COLO668 (cell line): ENCODE results near the gene SPEF1.

Experiments used
- DNase-seq: peaks from one replicate; lab custom pipeline; 2025; ENCODE audit not compliant: unreplicated experiment; lab: John Stamatoyannopoulos, UW

SPEF1 gene

DNA sequence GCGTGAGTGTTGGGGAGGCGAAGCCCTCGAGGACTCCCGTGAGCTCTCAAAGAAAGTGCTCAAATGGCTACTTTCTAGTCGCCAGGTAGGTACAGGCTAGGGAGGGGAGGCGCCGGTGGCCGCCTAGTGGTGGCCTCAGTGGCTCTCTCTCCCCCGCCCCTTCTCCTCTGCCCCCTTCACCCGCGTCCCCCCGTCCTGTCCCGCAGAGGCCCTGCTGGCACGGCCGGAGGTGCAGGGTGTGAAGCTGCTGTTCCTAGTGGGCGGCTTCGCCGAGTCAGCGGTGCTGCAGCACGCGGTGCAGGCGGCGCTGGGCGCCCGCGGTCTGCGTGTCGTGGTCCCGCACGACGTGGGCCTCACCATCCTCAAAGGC, 30.0 kb downstream of the SPEF1 start:
- no peak for DNase-seq

DNA sequence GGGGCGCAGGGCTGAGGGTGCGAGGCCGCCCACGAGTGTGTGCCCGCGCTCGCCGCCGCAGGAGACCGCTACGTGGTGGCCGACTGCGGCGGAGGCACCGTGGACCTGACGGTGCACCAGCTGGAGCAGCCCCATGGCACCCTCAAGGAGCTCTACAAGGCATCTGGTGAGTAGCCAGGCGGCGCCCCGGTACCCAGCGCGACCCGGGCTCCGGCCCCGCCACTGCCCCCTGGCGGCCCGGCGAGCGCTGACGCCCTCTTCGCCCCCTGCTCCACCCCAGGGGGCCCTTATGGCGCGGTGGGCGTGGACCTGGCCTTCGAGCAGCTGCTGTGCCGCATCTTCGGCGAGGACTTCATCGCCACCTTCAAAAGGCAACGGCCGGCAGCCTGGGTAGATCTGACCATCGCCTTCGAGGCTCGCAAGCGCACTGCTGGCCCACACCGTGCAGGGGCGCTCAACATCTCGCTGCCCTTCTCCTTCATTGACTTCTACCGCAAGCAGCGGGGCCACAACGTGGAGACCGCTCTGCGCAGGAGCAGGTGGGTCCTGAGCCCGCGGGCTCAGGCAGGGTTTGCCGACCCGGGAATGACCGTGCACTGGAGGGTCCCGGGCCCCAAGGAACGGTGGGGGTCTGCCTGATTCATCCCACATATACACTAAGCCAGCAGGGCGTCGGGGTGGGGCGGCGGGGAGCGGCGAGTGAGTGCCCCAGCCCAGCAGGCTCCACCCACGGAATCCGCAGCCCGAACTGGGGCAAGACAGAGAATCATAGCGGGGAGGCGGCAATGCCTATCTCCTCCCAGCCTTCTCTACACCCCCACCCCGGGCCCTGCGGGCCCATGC, 31.3 kb downstream of the SPEF1 start:
- DNase-seq: peak; percentile 67

DNA sequence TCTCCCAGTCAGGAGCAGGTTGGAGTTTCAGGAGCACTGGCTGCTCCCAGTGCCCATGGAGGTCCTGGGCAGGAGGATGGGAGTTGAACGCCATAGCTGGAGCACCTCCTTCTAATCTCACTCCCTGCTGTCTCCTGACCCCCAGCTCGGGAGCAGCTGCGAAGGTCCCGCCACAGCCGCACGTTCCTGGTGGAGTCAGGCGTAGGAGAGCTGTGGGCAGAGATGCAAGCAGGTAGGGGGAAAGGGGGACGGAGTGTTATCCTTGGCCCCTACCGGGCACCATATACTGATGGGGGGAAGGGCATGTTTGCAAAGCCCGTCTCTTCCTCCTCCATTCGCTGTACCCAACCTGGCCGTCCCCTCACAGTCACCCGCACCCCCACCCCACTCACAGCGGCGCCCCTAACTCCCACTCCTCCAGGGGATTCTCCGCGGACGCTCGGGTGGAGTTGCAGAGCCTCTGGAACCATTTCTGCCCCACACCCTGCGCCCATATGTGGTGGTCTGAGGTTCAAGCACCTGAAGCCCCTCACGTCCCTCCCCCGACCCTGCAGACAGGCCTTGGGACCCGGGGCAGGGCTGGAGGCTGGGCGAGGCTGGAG, 32.1 kb downstream of the SPEF1 start:
- DNase-seq: no peak

DNA sequence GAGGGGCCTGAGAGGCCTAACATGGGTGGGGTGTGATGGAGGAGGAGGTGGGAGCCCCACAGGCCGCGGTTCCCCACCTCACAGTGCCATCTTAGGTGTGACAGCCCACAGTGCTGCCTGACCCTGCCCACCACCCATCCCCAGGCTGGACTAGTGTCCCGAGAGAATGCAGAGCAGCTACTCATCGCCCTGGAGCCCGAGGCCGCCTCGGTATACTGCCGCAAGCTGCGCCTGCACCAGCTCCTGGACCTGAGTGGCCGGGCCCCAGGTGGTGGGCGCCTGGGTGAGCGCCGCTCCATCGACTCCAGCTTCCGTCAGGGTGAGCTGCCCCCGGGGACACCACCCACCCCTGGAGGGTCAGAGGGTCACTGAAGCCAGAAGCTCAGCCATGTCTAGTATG, 33.2 kb downstream of the SPEF1 start:
- no peak for DNase-seq

DNA sequence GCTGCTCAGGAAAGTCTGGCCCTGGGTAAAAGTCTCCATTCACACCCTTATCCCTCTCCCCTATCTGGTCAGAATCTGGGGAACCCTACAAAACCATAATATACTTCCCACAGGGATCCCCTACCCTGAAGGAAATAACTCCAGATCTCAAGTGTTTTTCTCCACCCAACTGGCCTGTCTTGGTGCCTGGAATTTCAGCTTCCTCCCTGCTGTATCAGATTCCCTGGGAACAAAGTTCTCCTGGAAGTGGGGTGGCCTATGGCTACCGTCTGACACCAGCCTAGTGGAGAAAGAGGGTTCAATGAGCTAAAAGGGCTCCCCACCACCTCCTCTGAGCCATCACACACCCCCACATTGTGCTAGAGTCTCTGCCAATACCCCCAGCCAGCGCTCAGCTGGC, 33.8 kb downstream of the SPEF1 start:
- DNase-seq: no peak

DNA sequence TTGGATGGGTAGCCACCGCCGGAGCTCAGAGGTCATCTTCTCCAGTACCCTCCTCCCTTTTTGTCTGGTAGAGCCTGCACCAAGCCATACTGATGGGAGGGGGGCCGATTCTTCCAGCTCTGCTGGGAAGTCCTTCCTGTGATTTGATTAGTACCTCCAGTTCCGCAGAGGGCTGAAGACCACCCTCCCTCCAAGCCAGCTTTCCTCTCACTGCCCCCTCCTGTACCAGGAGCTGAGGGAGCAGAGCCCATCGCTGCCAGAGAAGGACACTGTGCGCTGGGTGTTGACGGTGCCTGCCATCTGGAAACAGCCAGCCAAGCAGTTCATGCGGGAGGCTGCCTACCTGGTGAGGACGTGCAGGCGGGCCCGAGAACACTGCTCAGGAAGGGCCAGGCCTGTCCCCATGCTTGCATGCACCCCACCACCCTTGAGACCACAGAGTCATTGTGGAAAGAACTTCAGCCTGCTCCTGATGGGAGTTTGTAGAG, 35.5 kb downstream of the SPEF1 start:
- DNase-seq: no peak

DNA sequence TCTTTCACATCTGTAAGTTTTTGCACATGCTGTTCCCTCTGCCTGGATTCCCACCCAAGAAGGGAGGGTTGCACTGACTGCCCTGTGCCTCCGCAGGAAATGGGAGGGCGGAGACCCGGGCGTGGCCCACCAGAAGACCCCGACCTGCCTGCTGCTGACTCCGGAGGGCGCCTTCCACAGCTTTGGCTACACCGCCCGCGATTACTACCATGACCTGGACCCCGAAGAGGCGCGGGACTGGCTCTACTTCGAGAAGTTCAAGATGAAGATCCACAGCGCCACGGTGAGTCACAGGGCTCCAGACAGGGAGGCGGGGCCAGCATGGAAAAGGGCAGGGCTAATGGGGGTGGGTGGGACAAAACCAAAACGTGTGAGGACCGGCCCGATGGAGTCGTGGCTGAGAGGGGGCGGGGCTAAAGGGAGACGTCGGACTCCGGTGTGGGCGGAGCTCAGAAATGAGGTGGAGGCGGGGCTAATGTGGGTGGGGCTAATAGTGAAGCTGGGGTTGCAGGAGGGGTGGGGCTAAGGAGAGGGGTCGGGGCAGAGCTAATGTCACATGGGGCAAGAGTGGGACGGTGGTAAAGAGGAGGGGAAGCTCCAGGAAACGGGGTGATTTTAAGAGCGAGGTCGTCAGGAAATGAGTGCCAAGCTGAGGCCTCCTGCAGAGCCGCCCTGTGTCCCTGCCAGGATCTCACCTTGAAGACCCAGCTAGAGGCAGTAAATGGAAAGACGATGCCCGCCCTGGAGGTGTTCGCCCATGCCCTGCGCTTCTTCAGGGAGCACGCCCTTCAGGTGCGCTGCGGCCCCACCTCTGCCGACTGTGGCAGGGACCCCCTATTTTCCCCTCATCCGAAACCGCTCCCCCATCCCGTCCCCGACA, 36.2 kb downstream of the SPEF1 start:
- DNase-seq: peak; percentile 46

DNA sequence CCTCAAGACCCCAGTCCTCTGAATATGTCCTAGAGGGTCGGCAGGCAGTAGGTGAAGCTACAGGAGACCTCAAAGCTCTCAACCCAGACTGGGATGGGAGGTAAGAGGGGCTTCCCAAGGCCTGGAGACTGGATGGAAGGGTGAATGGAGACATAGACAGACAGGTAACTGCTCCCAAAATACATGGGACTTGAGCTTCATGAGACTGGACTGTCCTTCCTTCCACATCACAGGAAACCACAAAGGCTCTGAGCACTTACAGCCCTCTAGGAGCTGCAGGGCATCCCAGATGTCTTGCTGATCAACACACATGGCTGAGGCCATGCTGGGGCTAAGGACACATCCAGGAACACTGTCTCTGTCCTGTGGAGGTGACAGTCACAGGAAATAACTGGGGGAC, 37.2 kb downstream of the SPEF1 start:
- no peak for DNase-seq

DNA sequence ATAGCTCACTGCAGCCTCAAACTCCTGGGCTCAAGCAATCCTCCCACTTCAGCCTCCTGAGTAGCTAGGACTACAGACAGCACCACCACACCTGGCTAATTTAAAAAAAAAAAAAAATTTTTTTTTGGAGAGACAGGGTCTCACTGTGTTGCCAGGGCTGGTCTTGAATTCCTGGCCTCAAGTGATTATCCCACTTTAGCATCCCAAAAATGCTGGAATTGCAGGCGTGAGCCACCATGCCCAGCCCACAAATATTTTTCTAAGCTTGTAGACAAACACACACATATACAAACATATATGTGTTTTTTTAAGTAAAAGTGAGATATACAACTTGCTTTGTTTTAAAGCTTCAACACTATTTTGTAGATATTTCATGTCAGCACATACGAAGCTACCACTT, 38.0 kb downstream of the SPEF1 start:
- DNase-seq: no peak

DNA sequence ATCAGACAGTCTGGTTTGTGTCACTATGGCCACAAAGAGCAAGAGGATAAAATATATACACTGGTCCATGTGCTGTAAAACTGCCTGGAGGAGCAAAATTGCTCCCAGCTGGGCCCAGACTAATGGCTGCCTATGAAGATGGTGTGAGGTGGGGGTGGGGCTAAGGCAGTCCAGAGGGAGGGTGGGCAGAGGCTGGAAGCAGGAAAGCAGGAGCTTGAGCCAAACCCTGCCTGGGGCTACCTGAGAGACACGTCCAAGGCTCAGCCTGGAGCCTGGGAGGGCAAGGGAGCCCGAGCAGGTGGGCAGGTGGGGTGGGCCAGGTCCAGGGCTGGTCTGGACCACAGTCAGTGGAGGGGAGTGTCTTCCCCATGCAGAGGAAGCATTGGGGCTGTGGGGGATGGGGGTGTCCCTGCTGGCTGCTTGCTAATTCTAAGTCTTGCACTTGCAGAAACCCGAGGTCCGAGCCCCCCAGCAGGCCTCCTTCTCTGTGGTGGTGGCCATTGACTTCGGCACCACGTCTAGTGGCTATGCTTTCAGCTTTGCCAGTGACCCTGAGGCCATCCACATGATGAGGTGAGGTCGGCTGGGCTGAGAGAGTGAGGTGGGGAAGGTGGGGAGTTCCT, 39.3 kb downstream of the SPEF1 start:
- DNase-seq: no peak

DNA sequence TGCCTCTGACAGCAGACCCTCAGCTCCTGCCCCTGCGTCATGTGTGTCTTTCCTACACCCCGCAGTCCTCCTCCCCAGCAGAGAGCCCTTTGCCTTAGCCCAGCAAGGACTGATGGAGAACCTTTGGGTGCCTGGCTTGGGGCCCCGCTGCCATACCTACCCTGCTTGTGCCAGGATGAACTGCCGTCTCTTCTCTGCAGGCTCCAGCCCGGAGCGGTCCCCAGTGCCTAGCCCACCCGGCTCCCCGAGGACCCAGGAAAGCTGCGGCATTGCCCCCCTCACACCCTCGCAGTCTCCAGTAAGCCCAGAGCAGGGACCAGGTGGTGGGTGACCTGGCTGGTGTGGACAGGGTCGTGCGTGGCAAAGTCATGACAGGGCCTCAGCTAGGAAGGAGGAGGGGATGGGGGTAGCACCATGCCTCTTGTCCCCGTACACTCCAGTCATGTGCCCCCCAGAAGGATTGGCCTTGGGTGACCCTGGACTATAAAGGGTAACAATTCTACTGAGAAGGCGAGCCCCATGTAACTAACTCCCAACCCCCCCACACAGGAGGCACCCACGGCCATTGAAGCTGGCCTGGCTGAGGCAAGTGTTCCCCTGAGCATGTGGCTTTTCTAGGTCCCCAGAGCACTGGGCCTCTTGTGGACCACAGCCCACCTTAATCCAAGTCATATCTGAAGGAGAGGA, 40.5 kb downstream of the SPEF1 start:
- no peak for DNase-seq

DNA sequence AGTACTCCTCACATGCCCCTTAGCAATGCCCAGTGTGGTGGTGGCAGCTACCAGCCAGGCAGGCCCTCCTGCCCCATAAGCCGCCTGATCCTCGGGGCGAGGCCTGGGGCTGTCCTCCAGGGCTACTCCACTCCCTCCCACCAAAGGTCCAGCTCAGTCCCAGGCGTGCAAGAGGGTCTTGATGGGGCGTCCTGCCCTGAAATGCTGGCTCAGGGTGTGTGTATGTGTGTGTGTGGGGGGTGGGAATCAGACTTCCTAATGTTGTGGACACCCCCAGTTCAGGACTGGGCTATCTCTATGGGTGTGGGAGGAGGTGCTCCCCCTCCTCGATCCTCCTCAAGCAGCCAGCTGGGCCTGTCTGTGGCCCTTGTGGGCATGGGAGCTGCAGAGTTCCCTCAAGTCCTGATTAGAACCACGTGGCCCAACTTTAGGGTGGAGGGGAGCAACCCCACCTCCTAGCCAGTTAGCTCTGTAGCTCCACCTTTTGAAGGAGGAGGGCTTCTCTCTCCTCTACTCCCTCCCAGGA, 41.3 kb downstream of the SPEF1 start:
- no peak for DNase-seq

DNA sequence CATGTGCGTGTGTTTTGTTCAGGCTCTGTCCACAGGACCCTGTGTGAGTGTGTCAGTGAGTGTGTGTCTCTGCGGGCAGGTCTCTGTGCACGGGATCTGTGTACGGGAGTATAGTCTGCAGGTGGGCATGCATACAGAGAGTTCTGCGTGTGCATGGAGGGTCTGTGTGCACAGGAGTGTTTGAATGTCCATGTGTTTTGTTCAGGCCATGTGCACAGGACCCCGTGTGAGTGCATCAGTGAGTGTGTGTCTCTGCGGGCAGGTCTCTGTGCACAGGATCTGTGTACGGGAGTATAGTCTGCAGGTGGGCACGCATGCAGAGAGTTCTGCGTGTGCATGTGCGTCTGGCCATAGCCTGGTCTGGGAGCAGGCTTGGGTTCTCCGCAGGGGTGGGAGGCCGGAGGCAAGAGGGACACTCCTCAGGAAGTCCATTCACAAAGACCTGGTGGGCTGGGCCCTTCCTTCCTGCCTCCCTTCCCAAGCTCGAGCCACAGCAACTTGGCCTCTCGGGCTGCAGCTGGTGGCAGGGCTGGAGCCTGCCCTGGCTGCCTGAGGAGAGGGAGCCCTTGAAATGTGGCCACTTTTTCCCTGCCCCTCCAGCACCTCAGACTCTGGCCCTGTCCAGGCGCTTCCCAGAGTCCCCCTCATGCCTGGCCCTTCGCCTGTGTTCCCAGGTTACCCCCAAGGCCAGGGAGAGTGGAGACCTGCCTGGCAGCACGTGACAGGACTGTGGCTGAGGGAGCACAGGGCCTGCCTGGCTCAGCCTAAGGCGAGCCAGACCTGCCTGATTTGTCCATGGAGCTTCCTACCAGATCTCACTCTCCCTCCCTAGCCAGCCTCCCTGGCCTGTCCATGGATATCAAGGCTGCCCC, 42.0 kb downstream of the SPEF1 start:
- DNase-seq: no peak

DNA sequence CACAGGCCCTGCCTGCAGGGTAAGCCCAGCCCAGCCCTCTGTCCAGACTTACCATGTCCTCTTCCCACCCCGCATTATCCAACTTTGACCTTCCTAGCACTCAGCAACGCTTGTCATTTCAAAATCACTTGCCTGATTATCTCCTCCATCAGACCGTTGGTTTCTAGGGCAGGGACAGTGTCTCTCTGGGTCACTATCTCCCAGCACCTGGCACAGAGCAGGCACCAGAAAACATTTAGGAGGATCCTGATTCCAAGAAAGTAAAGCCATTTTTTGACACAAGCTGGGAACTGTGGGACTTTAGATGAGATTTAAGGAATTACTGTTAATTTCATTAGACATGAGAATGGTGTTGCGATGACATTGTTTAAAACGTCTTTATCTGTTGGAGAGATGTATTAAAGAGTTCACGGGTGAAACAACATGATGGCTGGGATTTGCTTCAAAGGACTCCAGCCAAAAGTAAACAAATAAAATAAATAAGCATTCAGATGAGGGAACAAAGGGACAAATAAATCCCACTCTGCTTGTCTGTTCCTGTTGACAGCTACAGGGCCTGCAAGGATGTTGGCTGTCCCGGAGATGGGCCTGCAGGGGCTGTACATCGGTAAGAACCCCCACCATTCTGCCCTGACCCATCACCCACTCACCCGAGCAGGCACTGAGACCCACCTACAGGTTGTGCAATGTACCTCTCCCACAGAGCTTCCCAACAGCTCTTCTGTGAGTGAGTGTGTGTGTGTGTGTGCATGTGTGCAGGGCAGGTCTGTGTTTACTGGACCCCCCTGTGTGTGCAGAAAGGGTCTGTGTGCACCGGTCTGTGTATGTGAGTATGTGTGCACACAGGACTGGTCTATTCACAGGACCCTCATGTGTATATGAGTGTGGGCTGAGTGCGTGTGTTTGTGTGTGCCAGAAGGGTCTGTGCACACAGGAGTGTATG, 42.9 kb downstream of the SPEF1 start:
- DNase-seq: no peak

DNA sequence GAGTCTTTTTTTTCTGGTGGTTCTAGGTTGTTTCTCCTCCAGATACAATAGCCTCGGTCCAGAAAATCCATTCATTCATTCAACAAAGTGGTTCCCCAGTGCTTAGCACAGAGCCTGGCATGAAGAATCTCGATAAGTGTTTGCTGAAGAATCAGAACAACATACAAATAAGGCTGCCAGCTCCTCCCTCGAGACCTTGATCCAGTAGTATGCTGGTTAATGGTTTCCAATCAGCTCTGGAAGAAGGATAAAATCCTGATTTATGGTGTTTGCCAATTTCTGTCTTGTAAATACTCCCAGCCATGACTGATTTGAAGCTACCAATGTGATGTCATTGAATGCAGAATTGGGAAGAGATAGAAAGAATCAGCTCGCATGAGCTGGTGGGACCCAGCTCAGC, 45.5 kb downstream of the SPEF1 start:
- no peak for DNase-seq

DNA sequence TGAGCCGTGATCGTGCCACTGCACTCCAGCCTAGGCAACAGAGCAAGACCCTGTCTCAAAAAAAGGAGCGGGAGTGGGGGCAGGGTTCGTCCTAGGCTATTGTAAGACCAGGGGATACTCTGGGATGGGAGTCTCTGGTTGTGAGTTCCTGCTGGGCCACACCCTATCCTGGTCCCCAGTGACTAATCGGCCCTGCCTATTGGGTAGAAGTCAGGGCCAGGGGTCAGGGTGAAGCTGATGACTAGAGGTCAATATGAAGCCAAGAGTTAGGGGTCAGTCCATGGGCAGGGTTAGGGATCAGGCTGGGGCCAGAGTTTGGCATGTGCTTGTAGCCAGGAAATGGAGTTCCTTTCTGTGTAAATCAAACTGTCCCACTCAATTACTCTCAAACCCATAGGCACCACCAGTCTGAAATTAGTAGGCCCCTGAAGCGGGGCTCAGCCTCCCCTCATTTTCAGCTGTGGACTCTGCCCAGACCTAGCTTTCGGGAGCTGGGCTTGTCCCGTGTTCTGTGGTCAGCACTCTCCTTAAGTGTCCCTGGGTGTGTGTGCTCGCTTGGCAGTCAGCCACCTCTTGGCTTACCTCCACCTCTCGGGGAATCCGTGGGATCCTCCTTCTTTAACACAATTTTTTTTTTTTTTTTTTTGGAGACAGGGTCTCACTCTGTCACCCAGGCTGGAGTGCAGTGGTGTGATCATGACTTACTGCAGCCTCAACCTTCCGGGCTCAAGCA, 47.0 kb downstream of the SPEF1 start:
- DNase-seq: no peak

DNA sequence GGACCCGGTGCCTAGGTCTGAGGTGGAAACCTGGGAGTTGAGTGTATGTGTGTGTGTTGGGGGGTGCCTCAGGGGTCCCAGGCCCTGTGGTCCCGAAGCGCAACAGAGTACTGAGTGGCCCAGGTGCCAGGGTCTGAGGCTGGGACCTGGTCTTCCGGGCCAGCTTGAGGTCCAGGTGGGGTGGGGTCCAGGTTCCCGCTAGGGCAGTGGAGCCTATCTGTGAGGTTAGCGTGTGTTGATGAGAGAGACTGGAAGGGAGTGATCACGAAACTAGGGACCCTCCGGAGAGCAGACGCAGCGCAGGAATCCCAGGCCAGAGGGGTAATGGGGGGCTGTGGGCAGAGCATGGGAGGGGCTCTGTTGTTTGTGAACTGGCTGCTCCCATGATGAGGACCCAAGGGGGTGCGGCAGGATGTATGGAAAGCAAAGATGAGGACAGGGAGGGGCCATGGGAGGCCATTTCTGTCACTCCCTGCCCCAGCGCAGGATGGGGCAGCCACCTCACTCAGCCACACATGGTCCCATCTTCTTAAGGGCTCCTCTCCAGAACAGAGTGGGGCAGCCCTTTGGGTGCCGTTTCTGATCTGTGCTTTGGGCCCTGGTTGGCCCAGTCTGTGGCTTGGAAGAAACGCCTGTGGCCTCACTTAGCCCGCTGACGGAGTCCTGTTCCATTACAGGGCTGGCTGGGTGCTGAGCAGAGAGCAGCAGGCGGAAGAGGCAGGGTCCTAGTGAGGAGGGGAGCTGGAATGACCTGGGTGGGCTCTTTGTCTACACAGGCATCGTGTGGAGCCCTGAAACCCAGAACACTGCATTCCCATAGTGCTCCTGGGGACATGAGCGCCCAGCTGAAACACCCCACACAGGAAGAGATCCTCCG, 47.9 kb downstream of the SPEF1 start:
- DNase-seq: no peak
